Prostate gland (tissue), 2 donors: Measurements from ENCODE around the gene TMEM62. TPM values are rescaled to one million over a fixed set of nuclear protein-coding genes. Genes with fewer than 3 reads are reported as not detected.
"Not testable (repeated sequence)": the region's sequence is repeated elsewhere in the genome, so short reads cannot be mapped to it uniquely, and the experiment has no call there.

ENCODE experiments used
- DNase-seq: peaks from one replicate; pipeline ENCODE4 v3.0.0-alpha.2; 2019; ENCODE audit warnings: low spot score
- H3K27ac ChIP-seq, 2 donors: fragments of 200-600 bp; sonication (generic); 2 replicates each; pipeline ENCODE4 v1.5.1; 2017 to 2019
- H3K27me3 ChIP-seq: fragments of 200-600 bp; sonication (generic); replicated peaks from 2 replicates; pipeline ENCODE4 v1.5.1; 2019; ENCODE audit not compliant: insufficient read depth
- H3K36me3 ChIP-seq, 2 donors: fragments of 200-600 bp; sonication (generic); 1 replicate in 1 of 2; 2 replicates in 1 of 2; pipeline versions ENCODE4 v1.5.1 to v1.8.1; 2017 to 2019
- H3K4me1 ChIP-seq: fragments of 200-600 bp; sonication (generic); replicated peaks from 2 replicates; pipeline ENCODE4 v1.5.1; 2019
- H3K4me3 ChIP-seq, 2 donors: fragments of 200-600 bp; sonication (generic); 2 replicates each; pipeline ENCODE4 v1.5.1; 2017 to 2019
- H3K9me3 ChIP-seq: fragments of 200-600 bp; sonication (generic); 2 replicates; pipeline ENCODE4 v1.5.1; 2017
- POLR2A ChIP-seq: fragments of 450-650 bp; IDR thresholded peaks from one replicate; pipeline ENCODE4 v1.6.1; 2016; ENCODE audit warnings: antibody characterized with exemption, mild to moderate bottlenecking
- POLR2AphosphoS5 ChIP-seq: sonication (generic); formaldehyde crosslinking; IDR thresholded peaks from one replicate; pipeline ENCODE4 v1.6.1; 2017; ENCODE audit warnings: antibody characterized with exemption
- WGBS: methylation state at CpG from one replicate; pipeline ENCODE4 v1.1.5; 2018; 5-methylcytosine and 5-hydroxymethylcytosine counted together
- intact Hi-C: fragments of 100-400 bp; cut with DNase I; formaldehyde crosslinking; loops from one replicate; pipeline ENCODE4 v1.14.2; 2022
- total RNA-seq, 2 donors: library from RNA; depleted of rRNA; stranded (reverse); fragments of >200 nt; gene quantifications; one replicate each; pipeline ENCODE4 v1.1.0, GENCODE V29; 2016
- TF ChIP-seq, protein P1 (sequence below), 4 experiments: fragments of 200-600 bp in 2 of 4; fragments of 450-650 bp in 2 of 4; sonication (generic) in 2 of 4; IDR thresholded peaks; 1 replicate in 3 of 4; 2 replicates in 1 of 4; pipeline ENCODE4 v1.5.1; 2016 to 2019; ENCODE audit warnings: antibody characterized with exemption in 4 of 4, mild to moderate bottlenecking in 2 of 4, moderate library complexity in 2 of 4

Gene TMEM62
- total RNA-seq, 2 donors from 2014 or later: 34.4 to 35.4 TPM

DNA sequence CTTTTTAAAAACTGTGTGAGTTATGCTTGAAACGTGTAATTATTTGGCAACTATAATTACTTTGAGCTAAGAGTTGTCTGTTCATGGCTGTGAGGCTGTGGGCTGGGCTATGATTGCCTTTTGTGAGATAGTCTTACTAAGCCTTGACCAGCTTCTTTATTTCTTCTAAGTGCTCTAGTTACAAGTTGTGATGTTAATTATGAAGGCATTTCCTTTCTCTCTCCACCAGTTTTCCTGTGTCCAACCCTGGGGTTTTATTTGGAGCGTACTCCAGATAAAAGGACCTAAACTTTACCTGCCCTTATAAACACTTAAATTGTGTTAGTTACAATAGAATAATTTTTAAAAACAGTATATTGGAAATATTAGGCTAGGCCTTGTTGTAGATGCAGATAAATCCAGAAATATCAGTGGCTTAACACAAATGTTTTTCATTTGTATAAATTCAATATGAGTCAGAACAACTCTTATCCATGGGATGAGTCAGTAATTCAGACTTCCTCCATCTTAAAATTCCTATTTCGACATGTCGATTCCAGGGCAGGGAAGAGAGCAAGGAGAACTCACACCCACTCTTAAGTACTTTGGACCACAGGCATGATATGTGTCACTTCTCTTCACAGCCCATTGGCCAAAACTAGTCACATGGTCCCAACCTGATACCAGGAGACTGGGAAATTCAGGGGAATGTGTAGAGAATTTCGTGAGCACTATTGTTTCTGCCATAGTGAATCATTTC, 17.0 kb downstream of the TMEM62 start:
- no peaks in the 10 kb centered on the region for H3K9me3 ChIP-seq
- no peak for TF ChIP-seq POLR2AphosphoS5
- TF ChIP-seq, protein P1, sequence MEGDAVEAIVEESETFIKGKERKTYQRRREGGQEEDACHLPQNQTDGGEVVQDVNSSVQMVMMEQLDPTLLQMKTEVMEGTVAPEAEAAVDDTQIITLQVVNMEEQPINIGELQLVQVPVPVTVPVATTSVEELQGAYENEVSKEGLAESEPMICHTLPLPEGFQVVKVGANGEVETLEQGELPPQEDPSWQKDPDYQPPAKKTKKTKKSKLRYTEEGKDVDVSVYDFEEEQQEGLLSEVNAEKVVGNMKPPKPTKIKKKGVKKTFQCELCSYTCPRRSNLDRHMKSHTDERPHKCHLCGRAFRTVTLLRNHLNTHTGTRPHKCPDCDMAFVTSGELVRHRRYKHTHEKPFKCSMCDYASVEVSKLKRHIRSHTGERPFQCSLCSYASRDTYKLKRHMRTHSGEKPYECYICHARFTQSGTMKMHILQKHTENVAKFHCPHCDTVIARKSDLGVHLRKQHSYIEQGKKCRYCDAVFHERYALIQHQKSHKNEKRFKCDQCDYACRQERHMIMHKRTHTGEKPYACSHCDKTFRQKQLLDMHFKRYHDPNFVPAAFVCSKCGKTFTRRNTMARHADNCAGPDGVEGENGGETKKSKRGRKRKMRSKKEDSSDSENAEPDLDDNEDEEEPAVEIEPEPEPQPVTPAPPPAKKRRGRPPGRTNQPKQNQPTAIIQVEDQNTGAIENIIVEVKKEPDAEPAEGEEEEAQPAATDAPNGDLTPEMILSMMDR (IDR thresholded peaks at IDR 0.05): no peak
- H3K4me3 ChIP-seq: no peak overlapping the region
- no peaks in the 10 kb centered on the region for H3K4me1 ChIP-seq
- H3K27me3 ChIP-seq: no peaks in the 10 kb centered on the region
- 92% methylated on average over 5 of the region's 5 CpGs for WGBS
- H3K36me3 ChIP-seq: peaks cover 0 to 3% of the 10 kb centered on the region in 2 donors
- no peak overlapping the region for H3K27ac ChIP-seq
- DNase-seq: no peak
- intact Hi-C loops: no loop called here

DNA sequence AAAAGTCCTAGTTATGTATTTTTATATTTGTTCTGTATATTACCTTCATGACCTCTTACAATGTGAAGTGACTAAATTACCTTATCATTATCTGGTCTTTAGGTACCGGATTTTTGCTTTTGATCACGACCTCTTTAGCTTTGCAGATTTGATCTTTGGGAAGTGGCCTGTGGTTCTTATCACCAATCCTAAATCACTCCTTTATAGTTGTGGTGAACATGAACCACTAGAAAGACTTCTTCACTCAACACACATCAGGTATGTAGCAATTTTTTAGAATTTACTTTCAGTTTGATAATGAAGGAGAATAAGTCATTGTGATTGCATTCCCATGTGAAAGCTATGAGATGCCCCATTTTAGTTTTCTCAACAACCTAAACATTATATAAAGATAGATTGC, 18.3 kb downstream of the TMEM62 start:
- Histone ChIP-seq H3K4me1 (no peaks in the 10 kb centered on the region), H3K27ac (no peak overlapping the region), H3K27me3 (no peaks in the 10 kb centered on the region), H3K36me3 (peaks cover 0 to 3% of the 10 kb centered on the region in 2 donors), H3K9me3 (no peaks in the 10 kb centered on the region), H3K4me3 (no peak overlapping the region)
- no peak for DNase-seq
- WGBS: 78% methylated on average over 2 of the region's 2 CpGs
- TF ChIP-seq POLR2AphosphoS5: no peak
- TF ChIP-seq, protein P1 (IDR thresholded peaks at IDR 0.05): no peak
- no peak for TF ChIP-seq POLR2A
- intact Hi-C loops: no loop called here

DNA sequence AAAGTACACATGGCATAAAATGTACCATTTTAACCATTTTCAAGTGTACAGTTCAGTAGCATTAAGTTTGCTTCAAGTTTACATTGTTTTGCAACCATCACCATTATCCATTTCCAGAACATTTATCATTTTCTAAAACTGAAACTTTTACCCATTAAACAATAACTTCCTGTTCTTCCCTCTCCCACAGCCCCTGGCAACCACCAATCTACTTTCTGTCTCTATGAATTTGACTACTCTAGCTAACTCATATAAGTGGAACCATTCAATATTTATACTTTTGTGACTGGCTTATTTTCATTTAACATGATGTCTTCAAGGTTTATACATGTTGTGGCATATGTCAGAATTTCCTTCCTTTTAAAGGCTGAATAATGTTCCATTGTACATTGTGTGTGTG, 19.9 kb downstream of the TMEM62 start:
- peaks cover 0 to 3% of the 10 kb centered on the region in 2 donors for H3K36me3 ChIP-seq
- no peak for DNase-seq

DNA sequence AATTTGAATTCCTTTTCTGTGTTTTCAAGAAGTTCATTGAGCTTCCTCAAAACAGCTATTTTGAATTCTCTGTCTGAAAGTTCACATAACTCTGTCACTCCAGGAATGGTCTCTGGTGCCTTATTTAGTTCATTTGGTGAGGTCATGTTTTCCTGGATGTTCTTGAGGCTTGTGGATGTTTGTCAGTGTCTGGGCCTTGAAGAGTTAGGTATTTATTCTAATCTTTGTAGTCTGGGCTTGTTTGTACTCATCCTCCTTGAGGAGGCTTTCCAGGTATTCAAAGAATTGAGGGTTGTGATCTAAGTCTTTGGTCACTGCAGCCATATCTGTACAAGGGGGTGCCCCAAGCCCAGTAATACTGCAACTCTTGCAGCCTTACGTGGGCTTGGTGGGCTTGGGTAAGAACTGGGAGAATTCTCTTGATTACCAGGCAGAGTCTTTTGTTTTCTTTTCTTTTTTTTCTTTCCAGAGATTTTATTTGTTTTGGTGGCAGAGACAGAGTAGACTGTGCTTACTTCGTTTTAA, 32.5 kb downstream of the TMEM62 start:
- intact Hi-C loops: no loop called here
- Histone ChIP-seq H3K4me1 (no peaks in the 10 kb centered on the region), H3K27ac (no peak overlapping the region), H3K36me3 (no peaks in the 10 kb centered on the region), H3K27me3 (no peaks in the 10 kb centered on the region), H3K4me3 (no peak overlapping the region), H3K9me3 (no peaks in the 10 kb centered on the region)
- no peak for TF ChIP-seq POLR2AphosphoS5
- no peak for TF ChIP-seq POLR2A
- TF ChIP-seq, protein P1 (IDR thresholded peaks at IDR 0.05): no peak
- WGBS: 70% methylated on average over 2 of the region's 2 CpGs
- no peak for DNase-seq

More for the DNA sequence above, 19.9 kb downstream of the TMEM62 start:
- H3K4me1 ChIP-seq: no peaks in the 10 kb centered on the region
- no peak for TF ChIP-seq POLR2AphosphoS5
- TF ChIP-seq, protein P1 (IDR thresholded peaks at IDR 0.05): no peak
- no peak for TF ChIP-seq POLR2A
- no peak overlapping the region for H3K4me3 ChIP-seq
- H3K27me3 ChIP-seq: no peaks in the 10 kb centered on the region
- H3K27ac ChIP-seq: no peak overlapping the region
- H3K9me3 ChIP-seq: no peaks in the 10 kb centered on the region
- intact Hi-C loops: no loop called here

DNA sequence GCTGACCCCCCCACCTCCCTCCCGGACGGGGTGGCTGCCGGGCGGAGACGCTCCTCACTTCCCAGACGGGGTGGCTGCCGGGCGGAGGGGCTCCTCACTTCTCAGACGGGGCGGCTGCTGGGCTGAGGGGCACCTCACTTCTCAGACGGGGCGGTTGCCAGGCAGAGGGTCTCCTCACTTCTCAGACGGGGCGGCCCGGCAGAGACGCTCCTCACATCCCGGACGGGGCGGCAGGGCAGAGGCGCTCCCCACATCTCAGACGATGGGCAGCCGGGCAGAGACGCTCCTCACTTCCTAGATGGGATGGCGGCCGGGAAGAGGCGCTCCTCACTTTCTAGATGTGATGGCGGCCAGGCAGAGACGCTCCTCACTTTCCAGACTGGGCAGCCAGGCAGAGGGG, 33.9 kb downstream of the TMEM62 start:
- intact Hi-C loops, H3K27me3 ChIP-seq, H3K9me3 ChIP-seq, DNase-seq, H3K27ac ChIP-seq, H3K4me3 ChIP-seq, H3K4me1 ChIP-seq, H3K36me3 ChIP-seq: not testable (repeated sequence)
- 97% methylated on average over 28 of the region's 28 CpGs for WGBS
